ENCODE measurements around the gene WDR46.
A peak's percentile ranks its signal among the peaks of the same experiment; 100 is the strongest.

Gene WDR46, protein sequence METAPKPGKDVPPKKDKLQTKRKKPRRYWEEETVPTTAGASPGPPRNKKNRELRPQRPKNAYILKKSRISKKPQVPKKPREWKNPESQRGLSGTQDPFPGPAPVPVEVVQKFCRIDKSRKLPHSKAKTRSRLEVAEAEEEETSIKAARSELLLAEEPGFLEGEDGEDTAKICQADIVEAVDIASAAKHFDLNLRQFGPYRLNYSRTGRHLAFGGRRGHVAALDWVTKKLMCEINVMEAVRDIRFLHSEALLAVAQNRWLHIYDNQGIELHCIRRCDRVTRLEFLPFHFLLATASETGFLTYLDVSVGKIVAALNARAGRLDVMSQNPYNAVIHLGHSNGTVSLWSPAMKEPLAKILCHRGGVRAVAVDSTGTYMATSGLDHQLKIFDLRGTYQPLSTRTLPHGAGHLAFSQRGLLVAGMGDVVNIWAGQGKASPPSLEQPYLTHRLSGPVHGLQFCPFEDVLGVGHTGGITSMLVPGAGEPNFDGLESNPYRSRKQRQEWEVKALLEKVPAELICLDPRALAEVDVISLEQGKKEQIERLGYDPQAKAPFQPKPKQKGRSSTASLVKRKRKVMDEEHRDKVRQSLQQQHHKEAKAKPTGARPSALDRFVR

DNA sequence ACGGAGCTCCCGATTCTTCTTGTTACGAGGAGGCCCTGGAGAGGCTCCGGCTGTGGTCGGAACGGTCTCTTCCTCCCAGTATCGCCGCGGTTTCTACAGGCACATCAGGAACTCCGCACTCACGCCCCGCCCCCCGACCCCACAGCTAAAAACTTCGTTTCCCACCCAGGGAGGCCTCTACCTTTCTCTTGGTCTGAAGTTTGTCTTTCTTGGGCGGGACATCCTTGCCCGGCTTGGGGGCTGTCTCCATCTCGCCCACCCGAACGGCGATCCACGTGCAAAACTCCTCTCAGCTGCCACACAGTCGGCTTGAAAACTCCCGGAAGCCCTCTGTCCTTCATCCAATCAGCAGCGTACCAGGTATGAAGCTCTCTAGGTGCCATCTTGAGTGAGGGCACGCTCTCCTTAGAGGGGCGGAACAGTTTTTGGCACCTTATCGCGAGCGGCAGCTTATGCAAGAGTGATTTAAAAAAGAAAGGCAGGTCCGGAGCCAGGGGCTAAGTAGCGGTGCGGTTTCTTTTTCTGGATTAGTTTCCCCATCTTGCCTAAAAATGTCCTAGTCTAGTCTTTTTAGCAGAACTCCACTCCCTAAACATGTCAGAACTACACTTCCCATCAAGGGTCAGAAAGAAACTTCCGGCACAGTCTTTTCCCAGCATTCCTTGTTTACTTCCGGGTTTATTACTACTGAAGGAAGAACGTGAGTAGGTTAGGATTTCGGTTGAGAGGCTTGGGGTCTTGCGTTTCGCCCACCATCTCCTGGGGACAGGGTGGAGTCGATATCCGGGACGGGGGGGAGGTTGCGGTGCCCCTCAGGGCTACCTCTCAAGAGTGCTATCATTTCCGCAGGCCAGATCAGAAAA lies at the start of gene WDR46, which contains the start of gene PFDN6:
WDR46 (minus strand) TSS at position 319 of the 863 bp plus-strand sequence; CDS start at position 250, 69 bp downstream.
PFDN6 (plus strand) TSS at position 681 of the 863 bp plus-strand sequence. CDS start 256 bp downstream, outside the sequence.
- peak; percentile 84 to 87 for DNase-seq

DNA sequence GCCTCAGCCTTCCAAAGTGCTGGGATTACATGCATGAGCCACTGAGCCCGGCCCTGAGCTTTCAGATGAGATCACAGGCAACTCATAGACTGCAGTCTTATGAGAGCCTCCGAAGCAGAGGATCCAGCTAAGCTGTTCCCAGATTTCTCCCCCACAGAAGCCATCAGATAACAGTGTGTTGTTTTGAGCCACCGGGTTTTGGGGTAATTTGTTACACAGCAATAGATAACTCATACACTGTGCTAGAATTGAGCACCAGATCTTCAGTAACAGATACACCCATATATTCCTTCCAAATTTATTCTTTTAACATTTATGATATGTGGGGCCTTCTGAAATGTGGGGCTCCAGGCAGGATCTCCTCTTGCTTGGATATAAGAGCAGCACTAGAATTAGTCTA lies 47.5 kb upstream of the WDR46 start:
- DNase-seq: no peak

DNA sequence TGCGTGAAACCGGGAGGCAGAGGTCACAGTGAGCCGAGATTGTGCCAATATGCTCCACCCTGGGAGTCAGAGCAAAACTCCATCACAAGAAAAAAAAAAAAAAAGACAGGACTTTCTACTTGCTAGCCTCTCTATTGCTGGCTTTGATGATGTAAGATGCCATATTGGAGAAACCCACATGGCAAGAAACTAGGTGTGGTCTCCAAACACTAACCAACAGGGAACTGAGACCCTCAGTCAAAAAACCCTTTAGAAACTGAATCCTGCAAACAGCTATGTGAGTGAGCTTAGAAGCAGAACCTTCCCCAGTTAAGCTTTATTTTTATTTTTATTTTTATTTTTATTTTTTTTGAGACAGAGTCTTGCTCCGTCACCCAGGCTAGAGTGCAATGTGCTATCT lies 46.9 kb upstream of the WDR46 start:
- no peak for DNase-seq

DNA sequence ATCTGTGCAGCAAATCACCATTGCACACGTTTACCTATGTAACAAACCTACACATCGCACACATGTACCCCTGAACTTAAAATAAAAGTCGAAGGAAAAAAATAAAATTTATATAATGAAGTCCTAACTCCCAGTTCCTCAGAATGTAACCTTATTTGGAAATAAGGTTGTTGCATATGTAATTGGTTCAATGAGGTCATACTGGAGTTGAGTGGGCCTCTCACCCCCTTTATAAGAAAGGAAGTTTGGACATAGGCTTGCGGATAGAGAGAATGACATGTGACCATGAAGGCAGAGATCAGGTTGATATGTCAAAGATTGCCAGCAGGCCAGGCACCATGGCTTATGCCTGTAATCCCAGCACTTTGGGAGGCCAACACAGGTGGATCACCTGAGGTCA lies 44.6 kb upstream of the WDR46 start:
- DNase-seq: no peak

DNA sequence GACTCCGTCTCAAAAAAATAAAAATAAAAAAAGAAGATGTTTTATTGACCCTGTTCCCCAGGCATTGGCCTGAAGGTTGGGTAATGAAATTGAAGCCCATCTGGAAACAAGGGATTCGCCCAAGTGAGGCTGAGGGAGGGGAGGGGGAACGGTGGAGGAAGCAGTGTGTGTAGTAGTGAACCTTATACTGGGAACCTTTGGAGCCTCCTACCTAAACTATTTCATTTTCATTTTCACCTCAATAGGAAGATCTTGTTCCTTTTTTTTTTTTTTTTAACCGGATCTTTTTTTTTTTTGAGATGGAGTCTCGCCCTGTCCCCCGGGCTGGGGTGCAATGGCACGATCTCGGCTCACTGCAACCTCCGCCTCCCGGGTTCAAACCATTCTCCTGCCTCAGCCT lies 41.7 kb upstream of the WDR46 start:
- no peak for DNase-seq

DNA sequence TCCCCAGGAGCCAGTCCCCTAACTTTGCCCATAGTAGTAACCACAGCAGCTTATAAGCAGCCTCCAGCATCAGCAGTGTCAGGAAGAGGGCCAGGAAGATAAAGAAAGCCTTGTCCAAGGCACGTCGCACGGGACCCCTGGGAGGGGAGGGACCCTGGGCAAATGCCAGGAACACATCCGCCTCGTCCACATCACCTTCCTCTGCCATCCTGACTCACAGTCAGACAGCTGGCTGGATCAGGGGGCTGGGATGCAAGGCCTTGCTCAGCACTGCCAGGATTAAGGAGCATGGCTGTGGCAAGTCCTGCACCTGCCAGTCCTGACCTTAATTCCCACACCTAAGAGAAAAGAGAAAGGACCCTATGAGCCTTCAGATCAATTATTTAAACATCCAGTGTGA lies 40.0 kb upstream of the WDR46 start:
- DNase-seq: no peak

DNA sequence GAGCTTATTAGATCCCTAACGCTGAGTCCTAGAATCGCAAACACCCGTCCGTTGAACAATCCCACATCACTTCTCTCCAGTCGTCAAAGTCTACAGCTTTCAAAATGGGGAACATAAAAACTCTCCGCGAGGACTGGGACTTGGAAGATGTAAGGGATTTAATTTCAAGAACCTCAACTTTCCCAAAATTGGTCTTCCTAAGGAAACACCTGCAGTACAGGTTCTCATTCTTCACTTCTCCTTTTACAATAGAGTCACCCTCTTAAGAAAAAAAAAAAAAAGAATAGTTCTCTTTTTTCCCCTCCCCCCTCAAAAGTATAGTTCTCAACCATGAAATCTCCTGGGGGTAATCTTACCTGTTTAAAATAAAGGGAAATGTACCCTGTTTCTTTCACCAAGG lies 35.1 kb upstream of the WDR46 start:
- DNase-seq: no peak

DNA sequence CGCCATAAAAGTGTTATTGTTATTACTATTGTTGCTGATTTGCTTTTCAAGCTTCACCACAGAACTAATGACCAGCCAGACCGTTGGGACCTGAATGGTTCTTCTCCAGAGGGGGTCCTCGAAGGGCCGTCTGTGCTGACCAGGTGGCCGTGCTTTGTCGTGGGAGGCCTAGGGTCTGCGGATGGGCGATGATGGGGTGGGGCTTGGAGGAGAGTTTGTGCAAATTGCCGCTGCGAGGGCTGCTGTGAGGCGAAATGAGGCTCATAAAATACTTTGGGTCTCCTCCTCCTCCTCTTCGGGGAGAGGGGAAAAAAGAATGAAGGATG lies 34.5 kb upstream of the WDR46 start:
- DNase-seq: no peak

DNA sequence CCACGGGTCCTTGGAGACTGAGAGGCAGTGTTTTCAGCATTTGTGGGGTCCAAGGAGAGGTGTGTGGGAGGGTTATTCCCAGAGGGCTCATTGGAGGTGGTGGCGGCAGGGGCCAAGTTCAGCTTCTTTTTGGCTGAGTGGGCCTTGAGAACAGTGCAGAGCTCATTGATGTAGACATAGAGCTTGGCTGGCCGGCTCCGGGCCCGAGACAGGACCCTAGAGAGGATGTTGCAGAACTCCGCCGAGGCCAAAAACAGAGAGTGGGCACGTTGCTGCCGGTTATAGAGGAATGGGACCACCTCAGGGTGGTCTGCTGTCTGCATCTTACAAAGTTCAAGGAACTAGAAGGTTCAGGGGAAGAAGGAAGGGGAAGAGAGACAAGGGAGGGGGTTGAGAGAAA lies 32.2 kb upstream of the WDR46 start:
- DNase-seq: no peak

DNA sequence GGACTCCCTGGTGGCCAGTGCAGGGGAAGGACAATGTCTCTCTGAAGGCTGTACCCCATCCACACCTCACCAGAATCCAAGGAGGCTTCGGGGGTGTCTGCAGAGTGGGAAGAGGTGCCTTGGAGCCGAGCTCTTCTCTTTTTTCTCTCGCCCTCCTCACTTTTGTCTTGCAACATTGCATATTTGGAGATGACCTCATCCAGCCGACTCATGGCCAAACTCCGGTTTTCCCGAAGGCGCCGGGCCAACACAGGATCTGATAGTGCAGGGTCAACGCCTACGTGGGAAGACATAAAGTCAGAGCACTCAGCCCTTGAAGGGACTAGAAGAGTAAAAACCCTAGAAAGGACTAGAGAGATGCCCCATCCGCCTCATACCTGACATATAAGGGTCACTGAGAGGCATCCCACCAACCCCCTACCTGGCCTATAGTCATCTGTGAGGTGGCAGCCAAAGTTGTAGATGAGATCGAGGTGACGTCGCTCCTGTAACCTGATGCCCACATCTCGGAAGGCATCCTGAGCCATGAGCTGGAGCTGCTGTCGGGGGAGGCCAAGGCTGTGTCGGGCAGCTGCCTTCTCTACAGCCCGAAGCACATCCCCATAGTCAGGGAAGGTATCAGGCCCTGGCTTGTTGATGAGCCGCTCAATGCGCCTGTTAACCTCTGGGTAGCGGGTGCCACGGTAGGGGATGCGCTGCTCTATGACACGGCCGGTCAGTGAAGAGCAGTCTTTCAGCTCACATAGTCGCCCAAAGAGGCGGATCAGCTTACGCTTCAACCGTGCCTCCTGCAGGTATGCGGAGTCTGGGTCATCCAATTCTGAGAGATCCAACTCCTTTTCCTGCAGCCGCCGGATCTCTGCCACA lies 31.5 kb upstream of the WDR46 start:
- no peak for DNase-seq

DNA sequence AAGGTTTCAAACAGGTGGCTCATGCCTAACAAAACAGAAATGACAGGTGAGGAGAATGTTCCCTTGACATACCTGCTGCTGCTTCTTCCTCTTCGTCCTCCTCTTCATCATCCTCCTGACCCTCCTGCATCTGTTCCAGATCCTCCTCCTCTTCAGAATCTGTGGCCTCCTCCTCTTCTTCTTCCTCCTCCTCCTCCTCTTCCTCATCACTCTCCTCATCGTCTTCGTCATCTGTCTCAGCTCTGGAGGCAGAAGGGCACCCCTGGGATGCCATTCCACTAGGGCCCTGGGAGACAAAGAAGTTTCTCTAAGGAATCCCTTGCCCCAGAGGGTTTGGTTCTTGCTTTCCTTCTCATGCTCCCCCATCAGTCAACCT lies 30.9 kb upstream of the WDR46 start:
- DNase-seq: no peak

DNA sequence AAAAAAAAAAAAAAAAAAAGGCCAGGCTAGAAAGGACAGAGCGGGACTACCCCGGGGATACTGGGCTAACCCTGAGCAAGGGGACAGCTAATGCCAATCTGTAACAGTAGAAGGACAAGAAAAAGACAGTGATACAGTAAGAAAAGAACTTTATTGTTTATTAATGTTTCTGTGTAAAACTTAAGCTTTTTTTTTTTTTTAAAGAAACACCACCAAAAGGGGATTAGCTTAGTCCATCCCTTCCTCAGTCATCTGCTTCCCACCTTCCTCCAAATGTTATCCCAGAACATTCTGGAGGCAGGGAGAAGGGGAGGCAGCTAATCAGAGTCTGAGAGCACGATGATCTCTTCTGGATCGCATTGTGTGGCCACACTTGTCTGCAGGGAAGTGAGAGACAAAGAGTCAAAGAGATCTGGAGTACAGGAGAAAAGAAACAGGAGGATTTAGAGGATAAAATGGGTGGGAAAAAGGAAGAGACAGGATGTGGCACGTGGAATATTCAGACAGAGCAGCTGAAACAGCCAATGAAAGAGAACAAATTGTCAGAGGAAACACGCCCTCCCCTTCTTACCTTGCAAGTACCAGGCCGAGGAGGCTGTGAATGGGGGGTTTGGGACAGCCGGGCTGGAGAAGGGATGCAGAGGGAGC lies 29.5 kb upstream of the WDR46 start:
- no peak for DNase-seq

DNA sequence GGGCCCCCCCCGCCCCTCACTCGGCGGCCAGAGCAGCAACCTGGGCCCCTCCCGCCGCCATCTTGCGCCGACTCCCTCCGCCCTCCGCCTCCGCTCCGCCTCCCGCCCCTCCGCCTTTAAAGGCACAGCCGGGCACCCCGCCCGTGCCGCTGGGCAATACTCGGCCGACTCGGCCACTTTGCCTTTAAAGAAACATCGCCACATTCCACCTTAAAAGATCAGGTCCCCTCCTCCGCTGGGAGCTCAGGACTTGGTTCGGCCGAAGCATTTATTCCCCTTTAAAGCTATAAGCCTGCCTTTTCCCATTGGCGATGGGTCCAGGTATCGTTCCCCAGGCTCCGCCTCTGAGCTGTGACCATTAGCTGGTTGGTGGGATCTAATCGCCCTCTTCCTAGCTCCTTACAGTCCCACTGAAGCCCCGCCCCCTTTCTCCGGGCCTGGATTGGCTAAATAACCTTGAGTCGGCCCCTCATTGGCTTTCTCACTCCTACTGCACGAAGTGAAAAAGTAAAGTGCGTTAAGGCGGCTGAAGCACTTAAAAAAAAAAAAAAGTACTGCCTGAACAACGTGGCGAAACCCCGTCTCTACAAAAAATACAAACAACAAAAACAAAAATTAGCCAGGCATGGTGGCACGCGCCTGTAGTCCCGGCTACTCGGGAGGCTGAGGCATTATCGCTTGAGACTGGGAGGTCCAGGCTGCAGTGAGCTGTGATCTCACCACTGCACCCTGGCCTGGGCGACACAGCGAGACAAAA lies 28.8 kb upstream of the WDR46 start, which contains the start of gene ZBTB22:
ZBTB22 (minus strand) TSS at position 76 of the 757 bp plus-strand sequence. CDS start 828 bp downstream, outside the sequence.
- peak; percentile 96 to 97 for DNase-seq

DNA sequence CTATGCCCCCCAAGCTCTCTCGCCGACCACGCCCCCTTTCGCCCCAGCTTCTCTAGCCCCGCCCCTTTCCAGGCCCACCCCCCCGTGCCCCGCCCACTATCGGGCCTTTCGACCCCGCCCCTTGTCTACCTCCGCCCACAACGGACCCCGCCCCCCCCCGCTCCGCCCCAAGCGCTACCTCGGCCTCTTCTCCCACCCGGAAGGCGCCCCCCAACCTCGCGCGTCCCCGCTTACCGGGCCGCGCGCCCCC lies 28.3 kb upstream of the WDR46 start:
- no peak for DNase-seq

DNA sequence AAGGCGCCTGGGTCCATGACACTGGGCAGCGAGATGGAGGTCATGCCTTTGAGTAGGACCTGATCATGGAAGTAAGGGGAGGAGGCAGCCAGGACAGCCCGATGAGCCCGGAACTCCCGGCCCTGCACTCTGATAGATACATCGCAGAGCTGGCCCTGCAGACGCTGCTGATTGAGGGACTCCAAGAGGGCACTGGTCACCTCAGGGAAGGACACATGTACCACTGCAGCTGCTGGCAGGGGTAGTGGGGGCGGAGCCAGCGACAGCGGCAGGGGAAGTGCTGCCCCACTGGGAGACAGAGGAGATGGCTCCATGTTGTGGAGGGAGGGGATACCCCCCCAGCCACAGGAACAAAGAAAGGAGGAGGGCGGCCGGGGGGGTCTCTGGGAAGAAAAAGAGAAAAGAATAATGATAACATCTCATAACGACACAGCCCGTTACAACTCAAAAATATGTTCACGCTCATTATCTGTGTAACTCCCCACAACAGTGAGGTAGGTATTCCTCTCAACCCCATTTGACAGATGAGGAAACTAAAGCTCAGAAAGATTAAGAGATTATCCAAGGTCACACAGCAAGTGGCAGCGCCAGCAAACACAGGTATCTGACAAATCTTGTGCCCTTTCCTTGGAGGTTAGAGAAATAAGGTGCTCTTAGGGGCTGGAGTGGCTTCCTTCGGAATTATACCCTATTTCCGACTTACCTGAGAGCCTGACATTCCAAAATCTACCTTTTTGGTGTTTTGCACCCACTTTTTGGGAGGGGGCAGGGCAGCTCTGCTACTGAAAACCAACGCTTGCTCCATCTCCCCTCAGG lies 27.8 kb upstream of the WDR46 start:
- DNase-seq: no peak

DNA sequence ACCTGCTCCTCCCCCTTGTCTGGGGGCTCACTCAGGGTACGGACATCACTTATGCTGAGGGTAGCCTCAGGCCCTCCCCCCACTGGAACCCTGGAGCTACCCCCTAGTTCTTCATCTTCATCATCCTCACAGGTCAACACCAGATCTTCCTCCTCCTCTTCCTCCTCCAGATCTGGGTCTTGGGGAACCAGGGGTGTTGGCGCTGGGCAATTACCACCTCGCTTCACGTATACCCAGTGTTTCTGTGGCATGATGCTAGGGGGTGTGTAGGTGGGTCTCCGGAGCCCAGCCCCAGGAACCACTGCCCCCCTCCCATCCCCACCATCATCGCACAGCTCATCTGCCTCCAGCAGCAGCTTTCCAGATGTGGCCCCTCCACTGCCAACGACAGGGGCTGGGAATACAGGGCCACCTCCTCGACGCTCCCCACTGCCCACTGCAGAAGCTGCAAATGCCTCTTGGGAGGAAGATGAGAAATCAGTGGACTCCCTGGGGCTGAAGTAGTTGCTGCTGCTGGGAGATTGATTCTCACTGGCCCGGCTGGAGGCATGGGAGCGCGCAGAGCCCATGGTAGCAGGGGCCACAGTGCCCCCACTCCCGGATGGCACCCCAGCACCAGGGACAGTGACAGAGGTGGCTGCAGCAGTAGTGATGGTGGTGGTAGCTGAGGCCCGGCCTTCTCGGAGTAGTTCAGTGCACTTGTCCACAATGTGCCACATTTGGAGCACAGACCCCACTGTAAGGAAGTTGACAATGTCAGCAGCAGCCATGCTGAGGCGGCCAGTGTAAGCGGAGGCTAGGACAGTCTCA lies 27.0 kb upstream of the WDR46 start:
- no peak for DNase-seq

DNA sequence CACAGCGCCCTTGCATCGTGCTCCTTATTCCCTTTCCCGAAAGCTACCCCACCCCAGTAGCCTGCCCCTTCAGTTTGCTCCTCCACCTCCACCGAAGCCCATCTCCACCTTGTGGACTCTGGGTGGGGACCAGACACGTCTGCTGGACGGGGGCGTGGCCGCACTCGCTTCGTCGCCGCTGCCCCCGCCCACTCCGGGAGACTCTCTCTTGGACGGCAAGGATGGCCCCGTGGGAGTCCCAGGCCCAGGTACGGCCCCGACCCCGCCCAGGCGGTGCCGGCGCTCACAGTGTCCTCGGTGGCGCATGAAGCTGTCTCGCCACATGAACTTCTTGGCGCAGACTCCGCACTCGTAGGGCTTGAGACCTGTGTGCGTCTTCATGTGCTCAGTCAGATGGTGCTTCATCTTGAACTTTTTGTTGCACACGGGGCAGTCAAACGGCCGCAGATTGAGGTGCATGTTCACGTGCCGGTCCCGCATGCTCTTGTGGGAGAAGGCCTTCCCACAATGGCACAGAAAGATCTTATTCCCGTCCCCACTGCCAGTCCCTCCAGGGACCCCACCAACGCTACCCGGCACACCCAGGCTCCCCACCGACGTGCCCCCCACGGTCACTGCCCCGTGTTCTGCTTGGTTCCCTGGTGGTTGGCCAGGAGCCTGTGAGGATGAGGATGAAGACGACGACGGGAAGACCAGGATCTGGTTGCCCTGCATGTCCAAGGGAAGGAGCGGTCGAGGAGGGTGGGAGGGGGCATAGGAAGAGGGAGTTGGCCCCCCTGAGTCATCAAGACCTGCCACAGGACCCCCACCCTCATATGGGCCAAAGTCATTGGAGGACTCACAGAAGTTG lies 26.1 kb upstream of the WDR46 start:
- peak in 1 of 2 donors; percentile 54 for DNase-seq

DNA sequence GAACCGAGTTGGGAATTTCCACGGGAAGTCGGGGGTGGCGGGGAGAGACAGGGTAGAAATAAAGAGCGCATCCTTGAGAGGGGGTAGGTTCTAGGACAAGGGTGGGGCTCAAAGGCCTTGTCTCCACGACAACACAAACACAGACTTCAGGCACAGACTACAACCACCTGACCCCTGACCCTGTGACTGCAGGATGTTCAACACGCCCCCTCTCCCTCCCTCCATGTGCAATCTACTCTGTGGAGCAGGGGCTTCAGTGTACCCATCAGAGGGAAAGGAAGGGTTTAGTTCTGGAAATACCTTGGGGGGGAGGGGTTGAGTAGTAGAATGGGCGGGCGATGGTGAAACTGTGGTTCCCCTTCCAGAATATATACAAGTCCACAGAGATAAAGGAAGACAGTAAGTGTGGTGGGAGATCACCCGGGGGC lies 25.5 kb upstream of the WDR46 start:
- peak; percentile 89 to 91 for DNase-seq
